IMR-90 (cell line): Measurements from ENCODE around the gene COX8A. TPM values are rescaled to one million over a fixed set of nuclear protein-coding genes. Genes with fewer than 3 reads are reported as not detected.

ENCODE experiments used
- ATAC-seq: fragments of 200-7000 bp; cut with Tn5 transposase; 2 replicates; pipeline ENCODE4 v1.9.1; 2020; ENCODE audit warnings: low read depth, mild to moderate bottlenecking, moderate library complexity
- BruUV-seq: library from RNA; stranded (reverse); fragments of 400-500 nt; replicated peaks from 2 replicates; lab custom pipeline; 2021; lab: Mats Ljungman, UMichigan
- CTCF ChIA-PET: fragments of 300-600 bp; formaldehyde crosslinking; extraction: SDS; loops from one replicate; lab custom pipeline; 2021; ENCODE audit warnings: antibody characterized with exemption; lab: Yijun Ruan, JAX
- POLR2A ChIA-PET: fragments of 300-600 bp; sonication (Branson Sonifier 250); formaldehyde crosslinking; loops from one replicate; lab custom pipeline; 2022; ENCODE audit warnings: antibody characterized with exemption; ENCODE audit not compliant: unreplicated experiment; lab: Charles Lee
- DNase-seq: peaks from one replicate; pipeline ENCODE4 v3.0.0; 2013
- H2AFZ ChIP-seq: replicated peaks from 2 replicates; pipeline ENCODE3; 2013; ENCODE audit warnings: low read length, mild to moderate bottlenecking; ENCODE audit not compliant: poor library complexity
- H2AK5ac ChIP-seq: 2 replicates; pipeline ENCODE4 v1.6.1; 2013; ENCODE audit warnings: low read depth, low read length, inconsistent platforms
- H2AK9ac ChIP-seq: replicated peaks from 2 replicates; pipeline ENCODE3; 2013; ENCODE audit warnings: mild to moderate bottlenecking, low read depth, low read length, moderate library complexity; ENCODE audit not compliant: poor library complexity
- H2BK120ac ChIP-seq: 2 replicates; pipeline ENCODE4 v1.6.1; 2013; ENCODE audit warnings: low read depth, low read length, inconsistent platforms
- H2BK15ac ChIP-seq: 3 replicates; pipeline ENCODE4 v1.6.1; 2013; ENCODE audit warnings: low read depth, low read length, inconsistent platforms
- H2BK20ac ChIP-seq: 2 replicates; pipeline ENCODE4 v1.6.1; 2013; ENCODE audit warnings: low read depth, mild to moderate bottlenecking, inconsistent platforms, low read length, moderate library complexity
- H2BK5ac ChIP-seq: 2 replicates; pipeline ENCODE4 v1.6.1; 2013; ENCODE audit warnings: mild to moderate bottlenecking, low read depth, low read length, inconsistent platforms; ENCODE audit not compliant: poor library complexity, severe bottlenecking
- H3K14ac ChIP-seq: replicated peaks from 2 replicates; pipeline ENCODE4 v1.6.1; 2013; ENCODE audit warnings: low read depth, low read length, inconsistent platforms
- H3K18ac ChIP-seq: 2 replicates; pipeline ENCODE4 v1.6.1; 2013; ENCODE audit warnings: low read depth, low read length, control low read depth
- H3K23ac ChIP-seq: 2 replicates; pipeline ENCODE4 v1.6.1; 2013; ENCODE audit warnings: low read depth, low read length, inconsistent platforms
- H3K27ac ChIP-seq: 2 replicates; pipeline ENCODE4 v1.5.1; 2013; ENCODE audit warnings: mild to moderate bottlenecking, control low read depth, low read length; ENCODE audit not compliant: insufficient read depth
- H3K27me3 ChIP-seq: 2 replicates; pipeline ENCODE4 v1.6.1; 2013; ENCODE audit warnings: low read length; ENCODE audit not compliant: control insufficient read depth, insufficient read depth
- H3K36me3 ChIP-seq: 2 replicates; pipeline ENCODE4 v1.6.1; 2013; ENCODE audit warnings: low read length, mixed read lengths; ENCODE audit not compliant: control insufficient read depth, insufficient read depth
- H3K4ac ChIP-seq: 2 replicates; pipeline ENCODE4 v1.6.1; 2013; ENCODE audit warnings: low read depth, low read length, inconsistent platforms
- H3K4me1 ChIP-seq: 2 replicates; pipeline ENCODE4 v1.6.1; 2013; ENCODE audit warnings: low read length, mixed read lengths; ENCODE audit not compliant: control insufficient read depth, insufficient read depth
- H3K4me2 ChIP-seq: 2 replicates; pipeline ENCODE4 v1.6.1; 2013; ENCODE audit warnings: low read depth, mild to moderate bottlenecking, control low read depth, low read length, moderate library complexity
- H3K4me3 ChIP-seq: 2 replicates; pipeline ENCODE4 v1.5.1; 2013; ENCODE audit warnings: low read depth, mild to moderate bottlenecking, control low read depth, low read length, moderate library complexity; ENCODE audit not compliant: insufficient read depth
- H3K56ac ChIP-seq: 2 replicates; pipeline ENCODE4 v1.6.1; 2013; ENCODE audit warnings: low read length, inconsistent platforms; ENCODE audit not compliant: insufficient read depth; ENCODE audit errors: extremely low read depth
- H3K79me1 ChIP-seq, 2 experiments: 2 replicates each; pipeline ENCODE4 v1.6.1; 2013; ENCODE audit warnings: low read length in 2 of 2, inconsistent platforms in 1 of 2, low read depth in 1 of 2
- H3K9ac ChIP-seq: 2 replicates; pipeline ENCODE4 v1.6.1; 2013; ENCODE audit warnings: low read depth, low read length, control low read depth
- H3K9me1 ChIP-seq: 2 replicates; pipeline ENCODE4 v1.6.1; 2013; ENCODE audit warnings: low read length, inconsistent platforms; ENCODE audit not compliant: insufficient read depth
- H3K9me3 ChIP-seq: 2 replicates; pipeline ENCODE4 v1.6.1; 2013; ENCODE audit warnings: low read length; ENCODE audit not compliant: control insufficient read depth, insufficient read depth
- H4K20me1 ChIP-seq: 2 replicates; pipeline ENCODE4 v1.6.1; 2013; ENCODE audit warnings: low read length, inconsistent platforms; ENCODE audit not compliant: insufficient read depth
- H4K5ac ChIP-seq: 2 replicates; pipeline ENCODE4 v1.6.1; 2013; ENCODE audit warnings: mild to moderate bottlenecking, low read depth, low read length, control low read depth
- H4K8ac ChIP-seq, 2 experiments: 2 replicates each; pipeline ENCODE4 v1.6.1; 2013; ENCODE audit warnings: low read depth in 2 of 2, low read length in 2 of 2, control low read depth in 1 of 2, inconsistent platforms in 1 of 2
- H4K91ac ChIP-seq: 2 replicates; pipeline ENCODE4 v1.6.1; 2013; ENCODE audit warnings: low read depth, low read length, inconsistent platforms; ENCODE audit not compliant: insufficient read depth
- BHLHE40 ChIP-seq: fragments of 150-350 bp; IDR thresholded peaks from 2 replicates; pipeline ENCODE4 v1.6.1; 2016; ENCODE audit warnings: mild to moderate bottlenecking, low read depth, low read length
- CEBPB ChIP-seq: IDR thresholded peaks from 2 replicates; pipeline ENCODE4 v1.6.1; 2012; ENCODE audit warnings: low read depth, low read length, improper control_type of control experiment
- CTCF ChIP-seq: conservative IDR thresholded peaks from 2 replicates; pipeline ENCODE4 v1.5.1; 2012; ENCODE audit warnings: mild to moderate bottlenecking, low read depth, low read length, improper control_type of control experiment
- MAZ ChIP-seq: IDR thresholded peaks from 2 replicates; pipeline ENCODE4 v1.6.1; 2012; ENCODE audit warnings: low read depth, mild to moderate bottlenecking, low read length, improper control_type of control experiment, moderate library complexity, borderline replicate concordance
- MXI1 ChIP-seq: IDR thresholded peaks from 2 replicates; pipeline ENCODE4 v1.6.1; 2012; ENCODE audit warnings: low read depth, mild to moderate bottlenecking, low read length, moderate library complexity, borderline replicate concordance
- NFE2L2 ChIP-seq: fragments of 150-350 bp; IDR thresholded peaks from 2 replicates; pipeline ENCODE4 v1.6.1; 2016; ENCODE audit warnings: low read depth, mild to moderate bottlenecking, low read length
- RFX5 ChIP-seq: IDR thresholded peaks from 2 replicates; pipeline ENCODE4 v1.8.0; 2012; ENCODE audit warnings: low read depth, mild to moderate bottlenecking, low read length, moderate library complexity
- SMC3 ChIP-seq: fragments of 150-350 bp; IDR thresholded peaks from 2 replicates; pipeline ENCODE4 v1.6.1; 2016; ENCODE audit warnings: low read depth, mild to moderate bottlenecking, antibody characterized with exemption, low read length, moderate library complexity
- WGBS, 2 experiments: methylation state at CpG; one replicate each; pipeline versions ENCODE4 v1.1.5 to v1.1.7; 2013; ENCODE audit warnings: missing lambda C conversion rate in 2 of 2; ENCODE audit not compliant: insufficient read length in 1 of 2; ENCODE audit errors: extremely low coverage in 2 of 2; 5-methylcytosine and 5-hydroxymethylcytosine counted together
- dilution Hi-C: fragments of 300-500 bp; cut with HindIII; formaldehyde crosslinking; loops from one replicate; pipeline ENCODE4 v1.14.3; 2018; ENCODE audit warnings: low sequenced_read_pairs; ENCODE audit not compliant: unreplicated experiment
- in situ Hi-C: fragments of 300-500 bp; cut with MboI; formaldehyde crosslinking; loops from 3 replicates; pipeline ENCODE4 v1.14.3; 2019; ENCODE audit warnings: low sequenced_read_pairs, inconsistent platforms, mixed read lengths
- intact Hi-C: fragments of 100-400 bp; cut with micrococcal nuclease; formaldehyde crosslinking; loops from 2 replicates; pipeline ENCODE4 v1.10.0; 2022
- polyA plus RNA-seq, 3 experiments: library from polyadenylated mRNA; depleted of rRNA; stranded (reverse); fragments of >200 nt; gene quantifications; 2 replicates each; pipeline ENCODE4 v1.2.3, GENCODE V29; 2012; ENCODE audit warnings: low replicate concordance in 1 of 3
- total RNA-seq: library from RNA; depleted of rRNA; stranded (reverse); fragments of >200 nt; gene quantifications from 2 replicates; pipeline ENCODE4 v1.2.3, GENCODE V29; 2012

Gene COX8A
- total and polyA plus RNA-seq, 2 of the 4 experiments (the other 2 are of a cell fraction) = 250 to 598 TPM

- no peak for ATAC-seq
- peak overlapping the region; percentile 96 for H2AK9ac ChIP-seq
- no peak overlapping the region; the same call in 1 of the 2 replicates for H4K5ac ChIP-seq
- ChIA-PET POLR2A (no interaction called here), CTCF (no interaction called here)
- peaks cover 23 to 48% of the 10 kb centered on the region in 2 experiments for H3K79me1 ChIP-seq
- peak overlapping the region; percentile 99 for H3K4me2 ChIP-seq
- H3K56ac ChIP-seq = peak overlapping the region; percentile 53
- no peaks in the 10 kb centered on the region for H3K27me3 ChIP-seq
- no peak for TF ChIP-seq MAZ
- TF ChIP-seq MXI1 = no peak
- no peak for TF ChIP-seq CTCF
- TF ChIP-seq SMC3 = no peak
- no peak for TF ChIP-seq CEBPB
- TF ChIP-seq BHLHE40 = no peak
- TF ChIP-seq NFE2L2 = no peak
- TF ChIP-seq RFX5 = no peak
- no CpG with 5 or more reads among the region's 26 CpGs for WGBS, 2 experiments
- no peaks in the 10 kb centered on the region for H3K9me3 ChIP-seq
- peak overlapping the region; percentile 12; the same call in 1 of the 2 replicates for H4K91ac ChIP-seq
- no peaks in the 10 kb centered on the region; the same call in 1 of the 2 replicates for H3K9me1 ChIP-seq
- H2BK20ac ChIP-seq = no peak overlapping the region
- in situ Hi-C loops = loop anchor here (25.0 kb wide), 1 partner anchor 452 kb away; the partner anchor contains the start of gene PLAAT5
- no peak overlapping the region for H2BK15ac ChIP-seq
- dilution Hi-C loops = no loop called here
- peak overlapping the region; percentile 90 for H3K4me3 ChIP-seq
- H3K14ac ChIP-seq = peak overlapping the region; percentile 95
- peaks cover 3% of the 10 kb centered on the region for H4K20me1 ChIP-seq
- no peaks in the 10 kb centered on the region for H3K4me1 ChIP-seq
- intact Hi-C loops = loop anchor here (2.0 kb wide), 1 partner anchor 23 kb away; the partner anchor contains the start of gene RCOR2
- H3K27ac ChIP-seq = peak overlapping the region; percentile 81
- peak overlapping the region; percentile 80 to 90; a peak in 2 of 4 replicates for H4K8ac ChIP-seq
- peak overlapping the region; percentile 98 for H2AFZ ChIP-seq
- no TSS peak for BruUV-seq
- H3K23ac ChIP-seq = peak overlapping the region; percentile 81
- peak overlapping the region; percentile 13; the same call in 1 of the 2 replicates for H2BK120ac ChIP-seq
- peak overlapping the region; percentile 79; the same call in 1 of the 2 replicates for H2AK5ac ChIP-seq
- H3K18ac ChIP-seq = no peak overlapping the region
- H3K4ac ChIP-seq = peak overlapping the region; percentile 83
- H3K9ac ChIP-seq = peak overlapping the region; percentile 91
- DNase-seq = no peak
- no peaks in the 10 kb centered on the region for H3K36me3 ChIP-seq
- H2BK5ac ChIP-seq = no peak overlapping the region
Measured at GRCh38 chr11:63939397-63939891, 35.0 kb upstream of the COX8A start.
